ENCODE measurements around the gene ADPRHL1. TPM values are rescaled to one million over a fixed set of nuclear protein-coding genes. Genes with fewer than 3 reads are reported as not detected.

Gene ADPRHL1
- total RNA-seq, 1 donor from 2014 or later, result 484 TPM

- DNase-seq, result no peak
- peaks cover 65% of the 10 kb centered on the region for H3K36me3 ChIP-seq
Measured at GRCh38 chr13:113497217-113497616, 43.9 kb upstream of the ADPRHL1 start.

DNA sequence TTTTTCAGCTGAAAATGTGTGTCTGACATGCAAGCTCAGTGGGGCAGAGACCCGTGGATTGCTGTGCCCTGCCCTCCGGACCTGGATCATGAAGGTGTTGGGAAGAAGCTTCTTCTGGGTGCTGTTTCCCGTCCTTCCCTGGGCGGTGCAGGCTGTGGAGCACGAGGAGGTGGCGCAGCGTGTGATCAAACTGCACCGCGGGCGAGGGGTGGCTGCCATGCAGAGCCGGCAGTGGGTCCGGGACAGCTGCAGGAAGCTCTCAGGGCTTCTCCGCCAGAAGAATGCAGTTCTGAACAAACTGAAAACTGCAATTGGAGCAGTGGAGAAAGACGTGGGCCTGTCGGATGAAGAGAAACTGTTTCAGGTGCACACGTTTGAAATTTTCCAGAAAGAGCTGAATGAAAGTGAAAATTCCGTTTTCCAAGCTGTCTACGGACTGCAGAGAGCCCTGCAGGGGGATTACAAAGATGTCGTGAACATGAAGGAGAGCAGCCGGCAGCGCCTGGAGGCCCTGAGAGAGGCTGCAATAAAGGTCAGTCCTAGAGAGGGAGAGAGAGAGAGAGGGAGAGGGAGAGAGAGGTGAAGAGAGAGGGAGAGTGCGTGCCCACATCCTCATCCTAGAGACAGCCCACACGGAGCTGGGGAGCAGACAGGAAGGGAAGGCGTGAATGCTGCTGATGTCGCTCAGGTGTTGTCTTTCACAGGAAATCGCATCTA lies 42.4 kb upstream of the ADPRHL1 start:
- peaks cover 50% of the 10 kb centered on the region for H3K36me3 ChIP-seq
- no peak for DNase-seq
- TF ChIP-seq, protein P1, sequence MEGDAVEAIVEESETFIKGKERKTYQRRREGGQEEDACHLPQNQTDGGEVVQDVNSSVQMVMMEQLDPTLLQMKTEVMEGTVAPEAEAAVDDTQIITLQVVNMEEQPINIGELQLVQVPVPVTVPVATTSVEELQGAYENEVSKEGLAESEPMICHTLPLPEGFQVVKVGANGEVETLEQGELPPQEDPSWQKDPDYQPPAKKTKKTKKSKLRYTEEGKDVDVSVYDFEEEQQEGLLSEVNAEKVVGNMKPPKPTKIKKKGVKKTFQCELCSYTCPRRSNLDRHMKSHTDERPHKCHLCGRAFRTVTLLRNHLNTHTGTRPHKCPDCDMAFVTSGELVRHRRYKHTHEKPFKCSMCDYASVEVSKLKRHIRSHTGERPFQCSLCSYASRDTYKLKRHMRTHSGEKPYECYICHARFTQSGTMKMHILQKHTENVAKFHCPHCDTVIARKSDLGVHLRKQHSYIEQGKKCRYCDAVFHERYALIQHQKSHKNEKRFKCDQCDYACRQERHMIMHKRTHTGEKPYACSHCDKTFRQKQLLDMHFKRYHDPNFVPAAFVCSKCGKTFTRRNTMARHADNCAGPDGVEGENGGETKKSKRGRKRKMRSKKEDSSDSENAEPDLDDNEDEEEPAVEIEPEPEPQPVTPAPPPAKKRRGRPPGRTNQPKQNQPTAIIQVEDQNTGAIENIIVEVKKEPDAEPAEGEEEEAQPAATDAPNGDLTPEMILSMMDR (IDR thresholded peaks at IDR 0.05; ENCODE audit: borderline replicate concordance), result no peak
- H3K4me3 ChIP-seq, result peak overlapping the region; percentile 41
- H3K27me3 ChIP-seq (ENCODE audit: low read depth), result no peaks in the 10 kb centered on the region
- H3K4me1 ChIP-seq, result peaks cover 75% of the 10 kb centered on the region
- H3K27ac ChIP-seq (replicated peaks), result peak overlapping the region; percentile 95
- intact Hi-C loops (cut with micrococcal nuclease), result no loop called here
- no peaks in the 10 kb centered on the region for H3K9me3 ChIP-seq (replicated peaks)

More at GRCh38 chr13:113497217-113497616, 43.9 kb upstream of the ADPRHL1 start:
- Histone ChIP-seq H3K4me1 (peaks cover 79% of the 10 kb centered on the region), H3K4me3 (no peak overlapping the region), H3K27ac (replicated peaks) (no peak overlapping the region), H3K27me3 (ENCODE audit: low read depth) (no peaks in the 10 kb centered on the region), H3K9me3 (replicated peaks) (no peaks in the 10 kb centered on the region)
- intact Hi-C loops (cut with micrococcal nuclease), result no loop called here
- TF ChIP-seq, protein P1 (IDR thresholded peaks at IDR 0.05; ENCODE audit: borderline replicate concordance), result no peak

DNA sequence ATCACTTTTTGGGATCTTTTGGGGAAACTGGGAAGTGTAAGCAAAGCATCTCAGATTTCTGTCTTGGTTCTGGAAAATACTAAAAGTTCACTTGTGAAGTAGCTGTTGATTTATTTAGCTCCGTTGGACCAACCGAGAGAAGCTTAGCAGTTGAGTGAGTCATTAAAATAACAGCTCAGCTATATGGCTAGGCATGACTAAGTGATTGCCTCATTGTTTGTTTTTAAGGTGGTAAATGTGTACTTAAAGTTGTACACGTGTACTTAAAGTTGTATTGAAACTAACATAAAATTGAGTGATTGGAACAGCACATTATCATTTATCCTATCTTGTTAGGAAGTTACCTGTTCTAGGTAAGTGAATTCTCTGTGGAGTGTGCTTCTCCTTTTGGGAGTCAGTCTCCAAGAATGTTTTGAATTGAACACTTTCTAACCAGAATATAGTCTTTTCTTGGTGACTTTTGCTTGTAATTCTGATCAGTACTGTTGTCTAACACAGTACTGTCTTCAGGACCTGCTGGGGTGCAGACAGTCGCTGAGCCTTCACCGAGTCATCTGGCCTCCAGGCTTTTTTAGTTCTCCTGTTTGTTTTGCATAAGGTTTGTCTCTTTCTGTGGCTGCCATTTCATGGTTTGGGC lies 40.1 kb upstream of the ADPRHL1 start:
- Histone ChIP-seq H3K4me1 (peaks cover 83% of the 10 kb centered on the region), H3K4me3 (peak overlapping the region; percentile 8), H3K36me3 (peaks cover 29% of the 10 kb centered on the region), H3K27ac (replicated peaks) (peak overlapping the region; percentile 95), H3K27me3 (ENCODE audit: low read depth) (no peaks in the 10 kb centered on the region), H3K9me3 (replicated peaks) (no peaks in the 10 kb centered on the region)
- TF ChIP-seq, protein P1 (IDR thresholded peaks at IDR 0.05; ENCODE audit: borderline replicate concordance), result no peak
- no peak for DNase-seq
- intact Hi-C loops (cut with micrococcal nuclease), result no loop called here

GRCh38 chr13:113491982-113492381 lies 38.7 kb upstream of the ADPRHL1 start:
- peak overlapping the region; percentile 92 for H3K4me3 ChIP-seq
- peaks cover 91% of the 10 kb centered on the region for H3K4me1 ChIP-seq
- peak overlapping the region; percentile 95 for H3K27ac ChIP-seq (replicated peaks)
- peaks cover 17% of the 10 kb centered on the region for H3K36me3 ChIP-seq
- TF ChIP-seq, protein P1 (IDR thresholded peaks at IDR 0.05; ENCODE audit: borderline replicate concordance), result no peak
- no peaks in the 10 kb centered on the region for H3K27me3 ChIP-seq (ENCODE audit: low read depth)
- no peak for DNase-seq
- intact Hi-C loops (cut with micrococcal nuclease), result no loop called here
- no peaks in the 10 kb centered on the region for H3K9me3 ChIP-seq (replicated peaks)

DNA sequence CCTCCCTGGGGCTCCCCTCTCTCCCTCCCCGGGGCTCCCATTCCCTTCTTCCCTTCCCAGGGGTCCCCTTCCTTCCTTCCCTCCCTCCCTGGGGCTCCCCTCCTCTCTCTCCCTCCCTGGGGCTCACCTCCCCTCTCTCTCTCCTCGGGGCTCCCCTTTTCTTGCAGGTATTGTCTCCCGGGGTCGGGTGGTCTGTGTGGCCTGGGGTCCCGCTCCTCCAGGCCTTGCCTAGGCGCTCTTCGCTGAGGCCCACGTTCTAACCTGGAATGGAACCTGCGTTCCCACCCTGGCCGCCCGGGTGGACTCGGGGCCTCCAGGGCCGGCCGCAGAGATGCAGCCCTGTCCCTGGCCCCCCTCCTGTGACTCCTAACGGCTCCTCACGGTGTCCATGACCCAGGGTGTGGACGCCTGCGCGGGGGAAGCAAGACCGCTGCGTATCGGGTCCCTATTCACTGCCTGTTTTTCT lies 38.2 kb upstream of the ADPRHL1 start:
- Histone ChIP-seq H3K36me3 (peaks cover 12% of the 10 kb centered on the region), H3K9me3 (replicated peaks) (no peaks in the 10 kb centered on the region), H3K4me1 (peaks cover 91% of the 10 kb centered on the region), H3K27me3 (ENCODE audit: low read depth) (no peaks in the 10 kb centered on the region), H3K4me3 (peak overlapping the region; percentile 92), H3K27ac (replicated peaks) (peak overlapping the region; percentile 95)
- TF ChIP-seq, protein P1 (IDR thresholded peaks at IDR 0.05; ENCODE audit: borderline replicate concordance), result no peak
- intact Hi-C loops (cut with micrococcal nuclease), result no loop called here
- peak; percentile 45 for DNase-seq
